GM12801 (cell line): Measurements from ENCODE around the gene ERAL1.

Experiments used
- TF ChIP-seq, protein P1 (sequence below): IDR thresholded peaks from one replicate; pipeline ENCODE4 v1.5.1; 2011; ENCODE audit warnings: control low read depth; ENCODE audit not compliant: insufficient read length; ENCODE audit errors: extremely low read depth

ERAL1 gene

DNA sequence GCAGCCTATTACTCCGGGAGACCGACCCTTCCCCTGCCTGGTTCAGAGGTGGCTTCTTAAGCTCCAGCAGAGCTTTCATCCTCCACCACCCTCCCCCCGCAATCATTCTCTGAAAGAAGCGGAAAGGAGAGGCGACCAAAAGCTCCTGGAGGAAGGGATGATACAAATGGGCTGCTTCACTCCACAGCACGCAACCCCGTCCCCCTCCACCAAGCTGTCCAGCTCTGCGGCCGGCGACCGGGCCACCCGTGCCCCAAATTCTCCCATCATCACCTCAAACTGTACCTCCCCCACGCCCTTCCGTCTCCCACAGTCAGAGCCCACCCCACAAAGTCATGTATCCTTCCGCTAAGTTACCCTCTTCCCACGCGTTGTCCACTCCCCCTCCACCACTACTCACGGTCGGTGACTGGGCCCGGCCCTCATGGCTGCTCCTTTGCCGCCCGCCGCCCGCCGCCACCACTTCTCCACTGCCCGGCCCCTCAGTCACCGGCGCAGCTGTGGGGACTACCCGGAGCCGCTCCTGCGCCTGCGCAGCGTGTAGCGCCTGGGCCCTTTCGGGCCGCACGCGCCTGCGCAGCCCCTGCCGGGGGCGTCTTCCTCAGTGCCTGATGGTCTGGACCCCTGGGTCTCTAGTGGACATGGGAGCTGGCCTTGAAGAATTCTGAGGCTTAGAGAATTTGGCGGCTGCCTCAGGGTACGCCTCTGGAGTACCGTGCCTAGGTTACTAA, 12.4 kb upstream of the ERAL1 start, which contains the start of gene FAM222B:
Gene FAM222B, minus strand, starts transcription at position 509 of the 731 bp plus-strand sequence. CDS start 76,123 bp downstream, outside the sequence.
- TF ChIP-seq, protein P1, sequence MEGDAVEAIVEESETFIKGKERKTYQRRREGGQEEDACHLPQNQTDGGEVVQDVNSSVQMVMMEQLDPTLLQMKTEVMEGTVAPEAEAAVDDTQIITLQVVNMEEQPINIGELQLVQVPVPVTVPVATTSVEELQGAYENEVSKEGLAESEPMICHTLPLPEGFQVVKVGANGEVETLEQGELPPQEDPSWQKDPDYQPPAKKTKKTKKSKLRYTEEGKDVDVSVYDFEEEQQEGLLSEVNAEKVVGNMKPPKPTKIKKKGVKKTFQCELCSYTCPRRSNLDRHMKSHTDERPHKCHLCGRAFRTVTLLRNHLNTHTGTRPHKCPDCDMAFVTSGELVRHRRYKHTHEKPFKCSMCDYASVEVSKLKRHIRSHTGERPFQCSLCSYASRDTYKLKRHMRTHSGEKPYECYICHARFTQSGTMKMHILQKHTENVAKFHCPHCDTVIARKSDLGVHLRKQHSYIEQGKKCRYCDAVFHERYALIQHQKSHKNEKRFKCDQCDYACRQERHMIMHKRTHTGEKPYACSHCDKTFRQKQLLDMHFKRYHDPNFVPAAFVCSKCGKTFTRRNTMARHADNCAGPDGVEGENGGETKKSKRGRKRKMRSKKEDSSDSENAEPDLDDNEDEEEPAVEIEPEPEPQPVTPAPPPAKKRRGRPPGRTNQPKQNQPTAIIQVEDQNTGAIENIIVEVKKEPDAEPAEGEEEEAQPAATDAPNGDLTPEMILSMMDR: no peak

DNA sequence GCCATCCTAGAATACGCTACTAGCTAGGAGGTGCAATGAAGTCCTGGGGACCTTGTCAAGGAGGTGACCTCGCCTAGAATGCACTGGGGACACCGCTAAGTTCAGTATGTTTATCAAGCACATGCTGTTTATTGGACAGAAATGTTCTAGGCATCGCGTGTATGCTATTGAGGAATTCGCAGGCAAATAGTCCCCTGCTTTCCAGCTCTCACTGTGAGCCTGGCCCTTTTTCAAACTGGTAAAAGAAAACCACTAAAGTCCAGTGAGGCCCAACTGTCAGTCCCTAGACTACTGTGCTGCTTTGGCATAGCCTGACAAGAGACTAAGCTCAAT, 11.0 kb upstream of the ERAL1 start:
- TF ChIP-seq, protein P1: no peak

DNA sequence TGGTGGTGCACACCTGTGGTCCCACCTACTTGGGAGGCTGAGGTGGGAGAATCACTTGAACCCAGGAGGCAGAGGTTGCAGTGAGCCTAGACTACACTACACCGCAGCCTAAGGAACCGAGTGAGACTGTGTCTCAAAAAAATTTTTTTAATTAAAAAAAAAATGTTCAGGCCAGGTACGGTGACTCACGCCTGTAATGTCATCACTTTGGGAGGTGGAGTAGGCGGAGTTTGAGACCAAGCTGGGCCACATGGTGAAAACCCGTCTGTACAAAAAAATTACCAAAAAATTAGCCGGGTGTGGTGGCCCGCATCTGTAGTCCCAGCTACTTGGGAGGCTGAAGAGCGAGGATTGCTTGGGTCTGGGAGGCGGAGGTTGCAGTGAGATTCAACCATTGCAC, 8.6 kb upstream of the ERAL1 start:
- TF ChIP-seq, protein P1: no peak

DNA sequence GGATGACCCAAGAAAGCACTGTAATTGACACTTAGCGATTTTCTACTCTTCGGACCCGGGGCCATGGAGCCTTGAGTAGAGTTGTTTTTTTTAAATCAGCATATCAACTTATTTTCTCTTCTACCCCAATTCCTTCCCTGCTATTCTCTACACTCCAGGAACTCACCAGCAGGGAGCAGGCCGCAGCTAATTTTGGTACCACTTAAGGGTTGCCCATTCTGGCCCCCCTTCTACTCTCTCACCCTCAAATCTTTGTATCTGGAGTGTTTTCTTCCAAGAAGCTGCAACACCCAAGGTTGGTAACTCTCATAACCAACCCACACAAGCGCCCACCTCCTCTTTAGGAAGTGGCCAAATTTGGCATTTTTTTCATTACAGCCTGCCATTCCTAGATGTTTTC, 5.5 kb upstream of the ERAL1 start:
- TF ChIP-seq, protein P1: no peak

DNA sequence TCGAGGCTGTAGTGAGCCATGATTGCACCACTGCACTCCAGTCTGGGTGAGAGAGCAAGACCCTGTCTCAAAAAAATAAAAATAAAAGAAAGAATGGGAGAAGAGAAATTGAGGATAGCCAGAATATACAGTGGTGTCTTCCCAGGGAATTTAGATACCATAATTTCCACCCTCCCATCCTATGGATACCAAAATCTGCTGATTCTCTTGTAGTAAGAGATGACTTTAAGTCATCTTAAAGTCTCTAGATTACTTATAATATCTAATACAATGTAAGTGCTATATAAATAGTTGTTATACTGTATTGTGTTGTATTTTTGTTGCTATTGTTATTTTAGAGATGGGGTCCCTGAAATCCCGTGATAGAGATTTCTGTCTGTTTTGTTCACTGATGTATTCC, 1.5 kb upstream of the ERAL1 start:
- TF ChIP-seq, protein P1: no peak

DNA sequence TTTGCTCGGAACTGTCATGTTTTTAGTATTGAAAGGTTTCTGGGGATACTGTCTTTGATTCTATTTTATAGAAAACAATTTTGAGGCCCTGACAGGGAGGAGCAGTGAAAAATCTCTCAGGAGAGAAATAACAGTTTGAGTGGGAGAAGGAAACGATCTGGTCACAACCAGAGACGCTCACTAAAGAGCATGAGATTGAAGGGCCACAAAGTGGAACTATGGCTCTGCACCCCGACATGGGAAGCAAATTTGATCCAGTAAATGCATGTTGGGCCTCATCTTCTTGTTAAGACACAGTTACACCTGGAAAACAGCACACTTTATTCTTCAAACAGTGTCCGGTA, 492 bp downstream of the ERAL1 start:
- TF ChIP-seq, protein P1: no peak

DNA sequence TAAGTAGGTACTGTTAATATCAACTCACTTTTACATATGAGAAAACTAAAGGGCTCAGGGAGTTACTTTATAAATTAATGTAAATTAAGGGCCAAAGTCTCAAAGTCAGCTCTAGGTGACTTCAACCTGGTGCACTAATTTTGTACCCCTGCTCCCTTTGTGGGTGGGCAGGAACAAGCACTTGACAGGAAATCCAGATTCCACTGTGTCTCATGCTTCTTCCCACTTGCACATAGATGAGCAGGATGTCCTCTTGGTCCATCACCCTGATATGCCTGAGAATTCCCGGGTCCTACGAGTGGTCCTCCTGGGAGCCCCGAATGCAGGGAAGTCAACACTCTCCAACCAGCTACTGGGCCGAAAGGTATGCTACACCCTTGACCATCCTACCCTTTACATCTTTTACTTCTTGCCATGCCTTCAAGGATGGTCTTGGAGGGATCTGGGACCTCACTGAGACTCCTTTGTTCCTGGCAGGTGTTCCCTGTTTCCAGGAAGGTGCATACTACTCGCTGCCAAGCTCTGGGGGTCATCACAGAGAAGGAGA, 1.3 kb downstream of the ERAL1 start:
- TF ChIP-seq, protein P1: no peak
